Sigmoid colon (tissue), 7 donors: ENCODE data around the gene ACE. TPM values are rescaled to one million over a fixed set of nuclear protein-coding genes. Genes with fewer than 3 reads are reported as not detected.
"Not testable (repeated sequence)": the region's sequence is repeated elsewhere in the genome, so short reads cannot be mapped to it uniquely, and the experiment has no call there.

ENCODE experiments used
- DNase-seq: peaks from one replicate; pipeline ENCODE4 v3.0.0-alpha.2; 2019
- H3K27ac ChIP-seq, 4 donors: fragments of 200-600 bp; sonication (generic); one replicate each; pipeline ENCODE4 v1.5.1; 2016 to 2019; ENCODE audit warnings: mild to moderate bottlenecking in 1 of 4
- H3K27me3 ChIP-seq, 3 donors: fragments of 200-600 bp; sonication (generic); one replicate each; pipeline ENCODE4 v1.5.1; 2019; ENCODE audit warnings: mild to moderate bottlenecking in 1 of 3
- H3K36me3 ChIP-seq, 4 donors: fragments of 200-600 bp; sonication (generic); one replicate each; pipeline ENCODE4 v1.5.1; 2016 to 2019
- H3K4me1 ChIP-seq, 4 donors: fragments of 200-600 bp; sonication (generic); one replicate each; pipeline ENCODE4 v1.5.1; 2017 to 2019
- H3K4me3 ChIP-seq, 4 donors: fragments of 200-600 bp; sonication (generic); one replicate each; pipeline ENCODE4 v1.5.1; 2017 to 2019; ENCODE audit warnings: mild to moderate bottlenecking in 2 of 4, moderate library complexity in 1 of 4
- H3K9me3 ChIP-seq, 4 donors: fragments of 200-600 bp in 3 of 4; sonication (generic) in 3 of 4; one replicate each; pipeline versions ENCODE4 v1.5.1 to v1.6.1; 2013 to 2019
- CTCF ChIP-seq, 4 experiments: fragments of 450-650 bp in 3 of 4; fragments of 200-600 bp in 1 of 4; IDR thresholded peaks; one replicate each; pipeline ENCODE4 v1.5.1; 2016 to 2019; ENCODE audit warnings: antibody characterized with exemption in 4 of 4, mild to moderate bottlenecking in 3 of 4, moderate library complexity in 2 of 4
- EP300 ChIP-seq, 4 donors: sonication (generic); formaldehyde crosslinking; IDR thresholded peaks; one replicate each; pipeline ENCODE4 v1.6.1; 2017; ENCODE audit warnings: antibody characterized with exemption in 4 of 4
- POLR2A ChIP-seq, 2 donors: fragments of 450-650 bp; IDR thresholded peaks; one replicate each; pipeline ENCODE4 v1.6.1; 2016; ENCODE audit warnings: antibody characterized with exemption in 2 of 2, mild to moderate bottlenecking in 2 of 2, moderate library complexity in 2 of 2
- POLR2AphosphoS5 ChIP-seq, 4 donors: sonication (generic); formaldehyde crosslinking; IDR thresholded peaks; one replicate each; pipeline ENCODE4 v1.6.1; 2017; ENCODE audit warnings: antibody characterized with exemption in 4 of 4
- WGBS, 2 donors: extraction: QIAGEN DNeasy Blood & Tissue Kit; methylation state at CpG; one replicate each; pipeline ENCODE4 v1.1.7; 2013; 5-methylcytosine and 5-hydroxymethylcytosine counted together
- intact Hi-C: fragments of 100-400 bp; cut with DNase I; formaldehyde crosslinking; loops from one replicate; pipeline ENCODE4 v1.15.1; 2023
- polyA plus RNA-seq, 3 donors: library from polyadenylated mRNA; stranded (reverse); fragments of 200-250 nt; gene quantifications; one replicate each; pipeline ENCODE4 v1.2.3, GENCODE V29; 2013
- total RNA-seq, 4 donors: library from RNA; depleted of rRNA; stranded (reverse); fragments of >200 nt; gene quantifications; one replicate each; pipeline ENCODE4 v1.1.0, GENCODE V29; 2016
- donor health status: healthy with polysubstance abuse.
- donor health status: Bipolar disorder and iron deficiency.
- donor health status: healthy.

ACE gene
- total and polyA plus RNA-seq, 7 donors: 1.4 to 24.9 (median 2.5) TPM

- intact Hi-C loops: no loop called here
- H3K9me3 ChIP-seq: no peaks in the 10 kb centered on the region
- no peak overlapping the region for H3K4me3 ChIP-seq
- H3K36me3 ChIP-seq: no peaks in the 10 kb centered on the region
- H3K27ac ChIP-seq: no peak overlapping the region
- H3K4me1 ChIP-seq: no peaks in the 10 kb centered on the region
- WGBS, 2 donors: 21 to 50% methylated on average over 4 of the region's 4 CpGs
- TF ChIP-seq EP300 (IDR thresholded peaks at IDR 0.05) (no peak), POLR2AphosphoS5 (IDR thresholded peaks at IDR 0.05) (no peak), POLR2A (IDR thresholded peaks at IDR 0.05) (no peak), CTCF (IDR thresholded peaks at IDR 0.05) (no peak)
- no peaks in the 10 kb centered on the region for H3K27me3 ChIP-seq
- DNase-seq: no peak
These were observed 21.4 kb upstream of the ACE start for GRCh38 chr17:63455417-63455816.

- Histone ChIP-seq H3K9me3 (no peaks in the 10 kb centered on the region), H3K36me3 (no peaks in the 10 kb centered on the region), H3K27ac (no peak overlapping the region), H3K27me3 (no peaks in the 10 kb centered on the region), H3K4me3 (no peak overlapping the region), H3K4me1 (no peaks in the 10 kb centered on the region)
- no peak for DNase-seq
- TF ChIP-seq POLR2A (IDR thresholded peaks at IDR 0.05): no peak
- TF ChIP-seq EP300 (IDR thresholded peaks at IDR 0.05): no peak
- TF ChIP-seq POLR2AphosphoS5 (IDR thresholded peaks at IDR 0.05): no peak
- no peak for TF ChIP-seq CTCF (IDR thresholded peaks at IDR 0.05)
- intact Hi-C loops: no loop called here
- WGBS, 2 donors: 79 to 84% methylated on average over 4 of the region's 4 CpGs
These were observed 18.4 kb upstream of the ACE start for GRCh38 chr17:63458478-63458877.

DNA sequence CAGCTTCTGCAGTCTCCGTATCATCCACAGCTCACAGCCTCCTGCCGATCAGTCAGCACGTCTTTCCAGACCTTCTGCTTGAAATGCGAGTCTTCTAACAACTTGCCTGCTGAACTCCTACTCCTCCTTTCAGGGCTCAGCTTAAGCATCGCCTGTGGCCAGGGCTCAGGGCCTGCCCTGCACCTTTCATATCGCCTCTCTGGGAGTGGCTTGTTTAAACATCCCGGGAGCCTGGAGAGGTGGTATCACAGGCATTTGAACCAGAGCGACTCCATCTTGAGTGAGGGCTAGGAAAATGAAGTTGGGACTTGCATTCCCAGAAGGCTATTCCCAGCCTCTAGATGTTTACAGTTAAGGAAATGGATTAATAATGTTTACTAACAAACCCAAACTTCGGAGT, 16.8 kb upstream of the ACE start:
- H3K27ac ChIP-seq: peak overlapping the region in 2 of 4 donors; percentile 9 to 62
- no peaks in the 10 kb centered on the region for H3K27me3 ChIP-seq
- H3K9me3 ChIP-seq: no peaks in the 10 kb centered on the region
- TF ChIP-seq POLR2AphosphoS5 (IDR thresholded peaks at IDR 0.05): no peak
- no peak for TF ChIP-seq EP300 (IDR thresholded peaks at IDR 0.05)
- TF ChIP-seq POLR2A (IDR thresholded peaks at IDR 0.05): no peak
- no peak for TF ChIP-seq CTCF (IDR thresholded peaks at IDR 0.05)
- WGBS, 2 donors: 49 to 73% methylated on average over 9 of the region's 9 CpGs
- DNase-seq: no peak
- no peaks in the 10 kb centered on the region for H3K36me3 ChIP-seq
- intact Hi-C loops: no loop called here
- no peak overlapping the region for H3K4me3 ChIP-seq
- no peaks in the 10 kb centered on the region for H3K4me1 ChIP-seq

DNA sequence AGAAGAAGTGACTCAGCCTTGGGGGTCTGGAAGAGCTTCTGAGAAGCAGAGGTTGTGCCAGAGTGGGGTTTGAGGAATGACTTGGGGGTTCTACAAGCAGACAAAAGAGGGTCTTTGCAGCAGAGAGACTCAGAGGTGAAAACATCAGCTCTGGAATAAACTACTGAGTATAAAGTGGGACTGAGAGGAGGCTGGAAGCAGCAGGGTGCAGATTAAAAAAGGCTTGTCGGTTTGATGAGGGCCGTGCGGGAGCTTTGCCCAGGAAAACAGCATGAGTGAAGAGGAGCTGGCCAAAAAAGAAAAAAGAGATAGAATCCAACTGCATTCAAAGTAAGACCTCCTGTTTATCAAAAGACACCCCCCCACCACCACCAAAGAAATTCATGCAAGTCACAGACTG, 13.1 kb upstream of the ACE start:
- Histone ChIP-seq H3K36me3 (no peaks in the 10 kb centered on the region), H3K4me3 (no peak overlapping the region), H3K4me1 (no peaks in the 10 kb centered on the region), H3K9me3 (no peaks in the 10 kb centered on the region), H3K27me3 (no peaks in the 10 kb centered on the region), H3K27ac (no peak overlapping the region)
- TF ChIP-seq POLR2AphosphoS5 (IDR thresholded peaks at IDR 0.05) (no peak), CTCF (IDR thresholded peaks at IDR 0.05) (no peak), POLR2A (IDR thresholded peaks at IDR 0.05) (no peak), EP300 (IDR thresholded peaks at IDR 0.05) (no peak)
- DNase-seq: no peak
- WGBS, 2 donors: 61 to 75% methylated on average over 3 of the region's 3 CpGs
- intact Hi-C loops: no loop called here

DNA sequence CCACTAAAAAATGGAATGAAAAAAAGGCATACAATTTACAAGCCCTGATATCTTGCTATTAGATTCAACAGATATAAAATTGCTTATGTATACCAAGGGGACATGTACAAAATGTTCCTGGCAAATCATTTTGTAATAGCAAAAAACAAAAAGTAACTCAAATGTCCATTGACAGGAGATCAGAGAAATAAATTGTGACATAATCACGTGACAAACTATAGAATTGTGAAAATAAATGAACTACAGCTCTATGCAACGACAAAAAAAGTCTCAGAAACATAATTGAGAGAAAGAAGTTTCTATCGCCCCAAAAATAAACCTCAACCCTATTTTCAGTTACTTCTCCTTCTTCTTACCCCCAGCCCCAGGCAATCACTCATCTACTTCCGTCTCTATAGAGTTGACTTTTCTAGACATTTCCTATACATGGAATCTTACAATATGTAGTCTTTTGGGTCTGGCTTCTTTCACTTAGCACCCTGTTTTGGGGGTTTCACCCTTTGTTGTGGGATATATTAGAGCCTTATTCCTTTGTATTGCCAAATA, 12.1 kb upstream of the ACE start:
- no peak for DNase-seq
- Histone ChIP-seq H3K27ac (no peak overlapping the region), H3K4me3 (no peak overlapping the region), H3K9me3 (no peaks in the 10 kb centered on the region), H3K36me3 (no peaks in the 10 kb centered on the region), H3K4me1 (no peaks in the 10 kb centered on the region), H3K27me3 (no peaks in the 10 kb centered on the region)
- intact Hi-C loops: no loop called here
- TF ChIP-seq POLR2AphosphoS5 (IDR thresholded peaks at IDR 0.05) (no peak), POLR2A (IDR thresholded peaks at IDR 0.05) (no peak), CTCF (IDR thresholded peaks at IDR 0.05) (no peak), EP300 (IDR thresholded peaks at IDR 0.05) (no peak)
- WGBS, 2 donors: 64 to 87% methylated on average over 4 of the region's 4 CpGs

DNA sequence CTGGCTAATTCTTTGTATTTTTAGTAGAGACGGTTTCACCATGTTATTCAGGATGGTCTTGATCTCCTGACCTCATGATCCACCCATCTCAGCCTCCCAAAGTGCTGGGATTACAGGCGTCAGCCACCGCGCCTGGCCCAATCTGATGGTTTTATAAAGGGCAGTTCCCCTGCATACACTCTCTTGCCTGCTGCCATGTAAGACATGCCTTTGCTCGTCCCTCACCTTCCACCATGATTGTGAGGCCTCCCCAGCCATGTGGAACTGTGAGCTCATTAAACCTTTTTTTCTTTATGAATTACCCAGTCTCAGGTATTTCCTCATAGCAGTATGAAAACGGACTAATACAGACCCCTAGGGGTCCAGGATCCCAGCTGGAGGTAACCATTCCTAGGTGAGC, 8.8 kb upstream of the ACE start:
- 92% methylated on average over 6 of the region's 6 CpGs for WGBS, 2 donors
- DNase-seq, H3K4me1 ChIP-seq, intact Hi-C loops, H3K27ac ChIP-seq, H3K4me3 ChIP-seq, H3K36me3 ChIP-seq, H3K9me3 ChIP-seq, H3K27me3 ChIP-seq: not testable (repeated sequence)
